Fibroblast of mammary gland (primary cell): ENCODE results near the gene HOXD12.
A peak's percentile ranks its signal among the peaks of the same experiment; 100 is the strongest.

Experiments used
- DNase-seq: peaks from one replicate; pipeline ENCODE4 v3.0.0-alpha.2; 2010; ENCODE audit warnings: low read depth
- H3K4me3 ChIP-seq: 2 replicates; pipeline ENCODE4 v1.5.1; 2011; ENCODE audit warnings: low read depth, mild to moderate bottlenecking, low read length, moderate library complexity; ENCODE audit not compliant: control insufficient read depth
- CTCF ChIP-seq: conservative IDR thresholded peaks from 2 replicates; pipeline ENCODE4 v1.5.1; 2011; ENCODE audit warnings: low read depth, low read length, inconsistent platforms; ENCODE audit not compliant: control insufficient read depth, insufficient read depth

Gene HOXD12

GRCh38 chr2:176085120-176085788 is 14.3 kb upstream of the HOXD12 start:
- no peak for DNase-seq
- no peak for TF ChIP-seq CTCF
- no peak overlapping the region for H3K4me3 ChIP-seq

GRCh38 chr2:176085861-176086771 is 13.5 kb upstream of the HOXD12 start:
- TF ChIP-seq CTCF: peak; percentile 43
- H3K4me3 ChIP-seq: no peak overlapping the region
- peak; percentile 38 for DNase-seq

GRCh38 chr2:176087330-176088047 is 12.1 kb upstream of the HOXD12 start:
- no peak for DNase-seq
- TF ChIP-seq CTCF: no peak
- no peak overlapping the region for H3K4me3 ChIP-seq

- peak; percentile 61 for TF ChIP-seq CTCF
- peak; percentile 32 for DNase-seq
- H3K4me3 ChIP-seq: no peak overlapping the region
Observed at GRCh38 chr2:176088048-176088936, 11.3 kb upstream of the HOXD12 start.

- TF ChIP-seq CTCF: no peak
- no peak for DNase-seq
- no peak overlapping the region for H3K4me3 ChIP-seq
Observed at GRCh38 chr2:176088937-176089842, 10.4 kb upstream of the HOXD12 start.
